GM19240 (cell line): Measurements from ENCODE around the gene UBP1.
"Not testable (repeated sequence)": the region's sequence is repeated elsewhere in the genome, so short reads cannot be mapped to it uniquely, and the experiment has no call there.

Source experiments
- DNase-seq: peaks from one replicate; pipeline ENCODE4 v3.0.0; 2011; ENCODE audit warnings: low spot score; ENCODE audit not compliant: insufficient read length

The UBP1 gene

GRCh38 chr3:33392144-33392543, 48.1 kb downstream of the UBP1 start:
- no peak for DNase-seq

DNA sequence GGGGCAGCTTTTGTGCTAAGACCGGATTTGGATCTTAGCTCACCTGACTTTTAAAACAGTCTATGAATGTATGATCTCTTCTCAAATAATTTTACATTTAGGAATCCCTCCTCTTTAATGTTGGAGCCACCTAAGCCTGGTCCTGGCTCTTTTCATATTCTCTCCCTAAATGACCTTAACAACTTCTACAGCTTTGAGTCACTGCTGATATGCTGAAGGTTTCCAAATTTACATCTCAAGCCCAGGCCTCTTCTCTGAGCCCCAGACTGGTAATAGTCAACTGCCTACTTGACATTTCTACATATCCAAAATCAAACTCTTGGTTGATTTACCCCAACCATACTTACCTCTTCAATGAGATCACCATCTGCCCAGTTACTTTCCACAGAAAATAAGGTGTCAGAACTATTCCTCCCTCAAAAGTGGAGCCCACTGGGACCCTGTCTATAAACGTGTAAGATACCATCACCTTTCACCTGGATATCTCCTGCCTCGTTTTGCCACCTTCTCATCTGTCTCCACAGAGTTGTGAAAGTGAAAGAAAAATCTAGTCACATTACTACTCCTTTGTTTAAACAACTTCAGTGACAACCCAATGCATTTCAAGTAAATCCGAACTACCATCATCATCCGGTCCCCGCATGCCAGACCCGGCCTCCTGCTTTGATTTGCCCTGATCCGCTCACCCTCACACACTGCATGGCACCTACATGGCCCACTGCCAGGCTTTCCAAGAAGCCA, 48.8 kb downstream of the UBP1 start:
- DNase-seq: no peak

DNA sequence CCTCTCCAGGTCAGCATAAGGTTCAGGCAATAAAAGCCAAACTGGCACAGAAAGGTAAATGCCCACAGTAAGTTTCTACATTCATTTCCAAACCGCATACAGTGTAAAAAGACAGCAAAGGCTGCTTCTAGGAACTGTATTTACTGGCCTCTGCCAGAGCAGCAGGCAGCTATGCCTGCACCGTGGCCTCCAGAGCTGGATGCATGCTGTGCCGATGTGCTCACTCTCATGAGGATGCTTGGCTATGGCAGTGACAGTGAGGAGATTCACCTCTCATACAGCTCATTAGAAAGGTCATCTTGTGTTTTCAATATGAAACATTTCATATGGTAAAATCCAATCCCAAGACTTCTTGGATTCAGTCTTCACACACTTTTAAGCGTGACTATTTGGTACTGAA, 50.3 kb downstream of the UBP1 start:
- DNase-seq: no peak

DNA sequence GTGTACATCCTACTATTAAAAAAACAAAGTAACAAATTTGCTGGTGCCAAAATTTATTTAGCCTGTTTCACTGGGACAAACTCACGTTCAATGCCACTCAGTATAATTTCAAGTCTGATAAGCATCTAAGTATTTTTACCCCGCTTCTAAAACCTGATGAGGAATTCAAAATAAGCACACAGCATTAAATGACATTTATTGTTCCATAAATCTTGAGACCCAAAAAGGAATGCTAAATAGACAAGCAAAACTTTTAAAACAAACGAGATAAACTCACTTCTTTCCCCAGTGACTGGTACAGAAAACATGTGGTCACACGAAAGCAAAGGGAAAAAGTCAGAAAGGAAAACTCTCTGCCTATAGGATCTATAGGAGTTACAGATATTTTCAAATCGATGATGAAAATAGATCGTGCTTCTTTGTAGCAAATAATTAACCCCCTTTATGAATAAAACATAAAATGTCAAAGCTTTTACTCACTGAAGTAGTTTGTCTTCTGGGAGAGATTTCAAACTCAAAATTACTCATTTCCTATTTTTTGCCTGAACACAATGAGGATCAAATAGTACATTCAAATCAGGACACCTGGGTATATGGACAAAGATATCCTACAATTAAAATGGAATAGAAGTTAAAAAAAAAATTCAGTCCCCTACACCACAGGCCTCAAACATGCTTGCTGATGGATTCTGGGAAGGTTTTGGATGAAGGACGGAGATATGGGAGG, 51.7 kb downstream of the UBP1 start:
- no peak for DNase-seq

DNA sequence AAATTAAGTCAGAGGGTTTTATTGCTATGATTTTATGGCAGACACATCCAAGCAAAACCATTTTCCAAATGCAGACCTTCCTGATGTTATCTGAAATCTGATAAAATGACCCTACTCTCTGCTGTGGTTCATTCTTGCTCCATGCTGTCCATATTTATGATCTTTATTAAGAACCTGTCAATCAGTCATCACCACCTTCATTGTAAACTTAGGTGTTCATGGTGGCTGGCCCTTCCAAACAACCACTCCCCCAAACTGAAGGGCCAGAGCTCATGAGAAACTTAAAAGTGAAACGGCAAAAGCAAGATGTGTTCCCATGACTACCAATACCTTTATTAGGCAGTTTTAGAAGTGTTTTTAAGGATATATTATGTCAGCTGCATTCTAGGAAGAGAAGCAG, 53.6 kb downstream of the UBP1 start:
- no peak for DNase-seq

DNA sequence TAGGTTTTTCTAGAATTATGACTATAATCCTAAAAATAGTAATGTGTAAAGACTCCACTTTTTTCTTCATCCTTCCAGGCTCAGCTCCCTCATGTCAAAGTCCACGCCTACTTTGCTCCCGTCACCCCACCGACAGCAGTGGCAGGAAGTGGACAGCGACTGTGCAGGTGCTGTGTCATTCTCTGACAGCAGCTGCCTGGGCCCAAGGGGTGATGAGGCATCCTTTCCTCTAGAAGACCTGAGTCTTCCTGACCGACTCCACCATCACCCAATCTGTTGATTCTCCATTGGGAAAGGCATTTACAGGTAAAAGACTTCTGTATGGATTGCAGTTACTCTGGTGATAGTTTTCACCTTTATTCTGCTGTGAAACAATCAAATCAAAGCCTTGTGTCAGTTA, 54.8 kb downstream of the UBP1 start:
- DNase-seq: no peak

DNA sequence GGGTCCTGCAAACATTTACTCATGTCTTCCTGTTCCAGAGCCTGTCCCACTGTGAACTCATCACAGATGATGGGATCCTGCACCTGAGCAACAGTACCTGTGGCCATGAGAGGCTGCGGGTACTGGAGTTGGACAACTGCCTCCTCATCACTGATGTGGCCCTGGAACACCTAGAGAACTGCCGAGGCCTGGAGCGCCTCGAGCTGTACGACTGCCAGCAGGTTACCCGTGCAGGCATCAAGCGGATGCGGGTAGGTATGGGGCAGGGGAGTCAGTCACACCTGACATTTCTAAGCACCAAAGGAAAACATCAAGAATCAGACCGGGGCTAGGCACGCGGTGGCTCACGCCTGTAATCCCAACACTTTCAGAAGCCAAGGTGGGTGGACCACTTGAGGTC, 56.3 kb downstream of the UBP1 start:
- DNase-seq: no peak

DNA sequence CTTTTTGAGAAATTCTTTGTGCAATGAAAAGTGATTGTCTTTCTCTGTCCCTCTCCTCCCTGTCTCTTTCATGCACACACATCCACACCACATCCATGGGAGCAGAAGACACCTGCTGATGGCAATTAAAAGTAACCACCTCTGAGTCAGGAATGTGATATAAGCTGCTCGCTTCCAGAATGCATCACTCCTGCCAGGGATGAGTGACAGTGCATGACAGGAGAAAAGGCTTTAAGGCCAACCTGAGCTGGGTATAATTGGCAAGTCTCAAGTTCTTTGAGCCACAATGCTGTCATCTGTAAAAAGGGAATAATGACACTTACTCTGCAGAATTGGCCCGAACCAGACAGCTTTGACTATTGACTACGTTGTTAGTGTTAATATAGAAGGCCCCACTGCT, 59.6 kb downstream of the UBP1 start:
- DNase-seq: no peak

GRCh38 chr3:33377931-33378330, 62.3 kb downstream of the UBP1 start:
- no peak for DNase-seq

DNA sequence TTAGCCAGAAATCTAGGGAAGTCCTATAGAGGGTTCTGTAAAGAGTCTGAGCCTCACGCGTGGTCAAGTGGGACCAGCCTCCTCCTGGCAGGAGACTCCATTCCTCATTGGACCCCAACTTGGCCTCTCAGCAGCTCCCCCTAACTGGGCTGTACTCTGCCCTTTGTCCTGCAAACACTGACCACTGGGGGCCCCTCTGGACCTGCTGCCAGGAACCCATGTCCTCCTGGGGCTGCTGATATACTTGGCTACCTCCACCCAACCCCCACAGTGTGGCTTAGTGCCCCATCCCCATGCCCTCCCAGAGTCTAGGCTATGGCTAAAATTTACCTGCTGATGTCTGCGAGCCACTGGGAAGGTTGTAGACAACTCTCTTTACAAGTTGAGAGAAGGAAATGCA, 62.7 kb downstream of the UBP1 start:
- no peak for DNase-seq

GRCh38 chr3:33373082-33373437, 67.1 kb downstream of the UBP1 start:
- no peak for DNase-seq

DNA sequence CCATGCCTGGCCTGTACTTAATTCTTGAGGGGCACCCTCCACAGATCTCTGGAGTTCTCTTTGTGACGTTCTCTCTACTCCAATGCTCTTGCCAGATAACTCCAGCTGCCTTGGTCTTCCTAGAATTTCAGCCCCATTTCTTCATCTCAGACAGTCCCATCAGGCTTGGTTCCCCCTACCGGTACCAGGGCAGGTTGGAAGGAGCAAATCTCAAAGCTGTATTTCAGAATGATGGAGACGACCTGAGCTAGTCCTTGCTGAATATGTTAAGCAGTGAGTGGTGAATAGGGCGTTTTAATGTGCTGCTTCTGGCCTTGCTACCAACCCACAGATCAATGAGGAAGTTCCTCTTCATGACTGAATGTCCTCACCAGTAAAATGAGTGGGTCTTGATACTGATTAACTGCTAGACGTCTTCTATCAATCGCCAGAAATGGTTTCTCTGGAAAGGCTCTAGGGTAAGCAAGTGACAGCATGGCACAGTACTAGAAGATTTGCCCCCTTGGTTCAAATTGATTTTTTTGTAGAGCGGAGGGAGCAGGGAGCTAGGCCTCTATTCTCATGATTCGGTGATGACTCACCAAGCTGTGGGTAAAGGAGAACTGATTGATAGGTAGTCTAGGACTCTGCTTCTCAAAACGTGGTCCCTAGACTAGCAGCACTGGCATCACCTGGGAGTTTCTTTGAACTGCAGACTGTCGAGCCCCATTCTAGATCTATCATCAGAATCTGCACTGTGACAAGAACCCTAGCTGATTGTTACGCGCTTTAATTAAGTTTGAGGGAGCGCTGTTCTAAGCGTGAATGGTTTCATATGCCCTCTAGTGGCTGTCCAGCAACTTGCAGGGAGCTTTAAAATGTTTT, 67.8 kb downstream of the UBP1 start:
- peak; percentile 17 for DNase-seq

- DNase-seq: no peak
These were observed 75.6 kb downstream of the UBP1 start for GRCh38 chr3:33364531-33365128.

GRCh38 chr3:33364060-33364459, 76.1 kb downstream of the UBP1 start:
- DNase-seq: no peak

DNA sequence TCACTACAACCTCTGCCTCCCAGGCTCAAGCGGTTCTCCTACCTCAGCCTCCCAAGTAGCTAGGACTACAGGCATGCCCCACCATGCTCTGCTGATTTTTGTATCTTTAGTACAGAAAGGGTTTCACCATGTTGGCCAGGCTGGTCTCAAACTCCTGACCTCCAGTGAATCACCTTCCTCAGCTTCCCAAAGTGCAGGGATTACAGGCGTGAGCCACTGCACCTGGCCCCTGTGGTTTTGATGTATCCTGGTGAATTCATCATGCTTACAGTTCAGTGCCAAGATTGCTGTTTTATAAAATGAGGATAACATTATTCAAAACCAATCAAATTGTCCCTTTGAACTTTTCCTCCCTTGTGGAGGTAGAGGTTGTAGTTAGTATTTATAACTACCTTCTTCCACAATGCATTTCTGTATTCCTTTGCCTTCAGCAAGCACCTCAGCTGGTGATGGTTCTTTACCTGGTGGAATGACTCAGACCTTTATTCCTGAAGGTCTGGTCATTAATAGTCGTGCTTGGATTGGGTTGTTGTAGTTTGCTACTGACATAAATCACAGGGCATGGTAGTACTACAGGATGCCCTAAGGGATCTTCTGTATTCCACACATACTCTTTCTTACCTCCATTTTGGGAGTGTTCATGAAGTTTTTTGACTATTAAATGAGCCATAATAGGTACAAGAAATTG, 76.9 kb downstream of the UBP1 start:
- DNase-seq: no peak

GRCh38 chr3:33360136-33360825, 79.9 kb downstream of the UBP1 start:
- no peak for DNase-seq

DNA sequence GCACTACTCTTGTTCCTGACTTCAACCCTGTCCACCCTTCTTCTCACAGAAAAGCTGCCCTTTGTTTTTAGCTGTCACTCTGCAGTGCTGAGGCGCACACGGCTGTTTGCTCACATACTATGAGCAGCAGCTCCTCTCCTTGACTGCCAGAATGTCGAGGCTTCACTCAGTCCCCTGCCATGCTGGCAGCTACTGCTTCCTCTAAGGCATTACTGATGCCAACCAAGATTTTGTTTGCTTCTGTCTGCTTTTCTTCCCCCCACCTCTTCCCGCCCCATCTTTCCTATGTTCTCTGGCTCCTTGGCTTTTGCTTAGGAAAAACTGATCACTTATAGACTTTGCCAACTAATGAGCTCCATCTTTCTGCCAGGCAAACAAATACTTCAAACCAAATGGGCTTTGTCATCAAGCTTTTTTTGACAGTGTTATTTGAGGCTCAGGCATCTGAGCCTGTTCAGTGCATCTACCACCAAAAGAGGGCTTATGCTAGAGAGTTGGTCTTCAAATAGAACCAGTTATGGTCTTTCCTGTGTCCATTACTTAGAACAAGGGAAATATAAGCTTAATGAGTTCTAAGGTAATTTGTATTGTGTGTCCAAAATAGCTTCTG, 81.9 kb downstream of the UBP1 start:
- no peak for DNase-seq

DNA sequence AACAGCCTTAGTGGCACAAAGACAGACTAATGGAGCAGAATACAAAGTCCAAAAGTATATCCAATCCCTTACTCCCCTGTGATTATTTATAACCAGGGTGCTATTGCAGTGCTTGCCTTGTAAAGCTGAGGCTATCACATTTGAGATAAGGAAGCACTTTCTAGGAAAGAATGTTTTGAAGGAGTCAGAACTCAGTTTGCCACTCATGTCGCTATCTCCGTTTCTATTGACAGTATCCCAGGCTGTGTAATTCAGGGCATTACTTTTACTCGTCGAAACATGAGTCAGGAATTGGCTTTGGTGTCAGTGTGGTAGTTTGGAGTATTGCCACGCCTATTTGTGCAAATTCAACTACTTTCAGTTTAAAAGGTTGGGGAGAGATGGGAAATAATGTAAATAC, 84.6 kb downstream of the UBP1 start:
- DNase-seq: no peak

DNA sequence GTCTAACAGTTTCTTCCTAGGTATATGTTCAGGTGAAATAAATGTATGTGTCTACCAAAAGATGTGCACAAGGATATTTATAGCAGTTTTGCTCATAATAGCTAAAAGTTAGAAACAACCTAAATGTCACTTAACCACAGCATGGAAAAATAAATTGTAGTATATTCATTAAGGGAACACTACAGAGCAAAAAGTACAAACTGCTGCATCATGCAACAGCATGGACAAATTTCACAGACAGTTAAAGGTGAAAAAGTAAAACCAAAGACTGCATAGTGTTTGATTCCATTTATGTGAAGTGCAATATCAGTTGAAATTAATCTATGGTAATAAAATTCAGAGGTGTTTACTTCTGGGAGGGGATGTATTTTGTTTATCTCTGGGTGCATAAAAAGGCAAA, 100.4 kb downstream of the UBP1 start:
- no peak for DNase-seq

- not testable (repeated sequence) for DNase-seq
These were observed 101.2 kb downstream of the UBP1 start for GRCh38 chr3:33338936-33339465.
